ENCODE measurements around the gene APP. TPM values are rescaled to one million over a fixed set of nuclear protein-coding genes. Genes with fewer than 3 reads are reported as not detected.

APP gene
- total RNA-seq, 2 donors from 2014 or later = 410 to 411 TPM

GRCh38 chr21:25834381-25834780 is 336.2 kb downstream of the APP start:
- no peak for DNase-seq (ENCODE audit: low spot score)
- intact Hi-C loops (cut with DNase I) = no loop called here

GRCh38 chr21:25831300-25831960 is 339.1 kb downstream of the APP start:
- intact Hi-C loops (cut with DNase I) = no loop called here
- DNase-seq (ENCODE audit: low spot score) = no peak
